22Rv1 (cell line): Measurements from ENCODE around the gene ACTL7B.

ENCODE experiments used
- CTCF ChIP-seq: fragments of 450-650 bp; IDR thresholded peaks from 2 replicates; pipeline ENCODE4 v1.5.1; 2017; ENCODE audit warnings: mild to moderate bottlenecking
- ZFX ChIP-seq: fragments of 450-650 bp; IDR thresholded peaks from 2 replicates; pipeline ENCODE4 v1.6.1; 2017; ENCODE audit warnings: antibody characterized with exemption, borderline replicate concordance

GRCh38 chr9:108864446-108864845 lies 8.7 kb upstream of the ACTL7B start:
- TF ChIP-seq CTCF (no peak), ZFX (no peak)
